Uterus (tissue), 4 donors: ENCODE measurements around the gene PRPF40A. TPM values are rescaled to one million over a fixed set of nuclear protein-coding genes. Genes with fewer than 3 reads are reported as not detected.

ENCODE experiments used
- DNase-seq, 2 donors: peaks; one replicate each; pipeline ENCODE4 v3.0.0-alpha.2; 2019 to 2020
- H3K27ac ChIP-seq, 2 donors: fragments of 200-600 bp; sonication (generic); 1 replicate in 1 of 2; 2 replicates in 1 of 2; pipeline ENCODE4 v1.5.1; 2016 to 2018
- H3K27me3 ChIP-seq, 2 donors: fragments of 200-600 bp; sonication (generic); one replicate each; pipeline ENCODE4 v1.5.1; 2018 to 2019; ENCODE audit warnings: control low read depth in 1 of 2
- H3K36me3 ChIP-seq, 2 donors: fragments of 200-600 bp; sonication (generic); one replicate each; pipeline ENCODE4 v1.5.1; 2019; ENCODE audit warnings: control low read depth in 1 of 2
- H3K4me1 ChIP-seq, 2 donors: fragments of 200-600 bp; sonication (generic); one replicate each; pipeline ENCODE4 v1.5.1; 2018 to 2019; ENCODE audit warnings: control low read depth in 1 of 2
- H3K4me3 ChIP-seq, 2 donors: fragments of 200-600 bp; sonication (generic); 1 replicate in 1 of 2; 2 replicates in 1 of 2; pipeline ENCODE4 v1.5.1; 2018 to 2019; ENCODE audit warnings: mild to moderate bottlenecking in 1 of 2
- H3K9me3 ChIP-seq, 2 donors: fragments of 200-600 bp; sonication (generic); one replicate each; pipeline ENCODE4 v1.5.1; 2019; ENCODE audit warnings: control low read depth in 1 of 2
- POLR2A ChIP-seq, 2 donors: fragments of 450-650 bp; IDR thresholded peaks; one replicate each; pipeline ENCODE4 v1.6.1; 2016; ENCODE audit warnings: antibody characterized with exemption in 2 of 2, mild to moderate bottlenecking in 1 of 2, moderate library complexity in 1 of 2
- intact Hi-C: fragments of 100-400 bp; cut with DNase I; formaldehyde crosslinking; loops from one replicate; pipeline ENCODE4 v1.15.1; 2023; ENCODE audit warnings: low total_unique reads
- total RNA-seq, 4 donors: library from RNA; depleted of rRNA in 3 of 4; stranded (reverse); fragments of >200 nt in 3 of 4; gene quantifications; one replicate each; pipeline versions ENCODE4 v1.1.0 to v1.2.4, GENCODE V29; 2014 to 2023
- TF ChIP-seq, protein P1 (sequence below), 4 experiments: fragments of 200-600 bp in 2 of 4; fragments of 450-650 bp in 2 of 4; sonication (generic) in 2 of 4; IDR thresholded peaks; one replicate each; pipeline ENCODE4 v1.5.1; 2016 to 2019; ENCODE audit warnings: antibody characterized with exemption in 4 of 4, mild to moderate bottlenecking in 2 of 4, moderate library complexity in 1 of 4
- donor health status: DM: yes; HTN: yes; CAD: no.

The PRPF40A gene
- total RNA-seq, 4 donors from 2014 or later: 69.1 to 151 (median 85.3) TPM

DNA sequence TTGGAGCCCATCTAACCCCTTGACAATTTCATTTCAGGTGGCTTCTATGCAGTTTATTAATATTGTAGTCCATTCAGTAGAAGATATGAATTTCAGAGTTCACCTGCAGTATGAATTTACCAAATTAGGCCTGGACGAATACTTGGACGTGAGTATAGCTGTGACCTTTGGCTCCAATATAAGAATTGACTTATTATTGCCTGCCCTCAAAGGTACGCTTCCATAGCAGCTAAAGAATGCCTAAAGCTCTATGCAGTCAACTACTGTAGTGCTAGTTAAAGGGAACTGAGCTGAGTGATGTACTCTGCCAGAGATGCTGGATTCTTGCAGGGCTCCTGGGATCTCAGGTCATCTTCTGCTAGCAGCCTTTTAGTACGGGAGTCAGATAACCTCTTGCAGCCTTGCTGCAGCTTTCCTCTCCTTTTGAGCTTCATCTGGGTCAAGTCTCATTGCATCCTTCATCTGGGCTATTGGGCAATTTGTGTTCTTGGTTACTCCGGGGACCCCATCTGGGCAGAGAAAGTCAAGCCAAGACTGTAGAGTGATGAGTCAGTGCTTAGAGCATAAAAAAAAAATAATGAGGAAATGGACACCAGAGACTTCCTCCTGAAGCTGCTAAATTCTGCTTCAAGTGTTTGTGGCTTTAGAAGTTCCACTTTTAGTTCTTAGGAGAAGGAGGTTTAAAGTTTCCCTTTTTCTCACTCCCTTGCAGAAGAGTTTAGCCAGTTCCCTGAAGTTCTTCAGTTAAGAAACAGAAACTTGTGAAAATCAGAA, 105.6 kb downstream of the PRPF40A start:
- no peak overlapping the region for H3K4me3 ChIP-seq
- DNase-seq: peak; percentile 46 to 59
- intact Hi-C loops: no loop called here

DNA sequence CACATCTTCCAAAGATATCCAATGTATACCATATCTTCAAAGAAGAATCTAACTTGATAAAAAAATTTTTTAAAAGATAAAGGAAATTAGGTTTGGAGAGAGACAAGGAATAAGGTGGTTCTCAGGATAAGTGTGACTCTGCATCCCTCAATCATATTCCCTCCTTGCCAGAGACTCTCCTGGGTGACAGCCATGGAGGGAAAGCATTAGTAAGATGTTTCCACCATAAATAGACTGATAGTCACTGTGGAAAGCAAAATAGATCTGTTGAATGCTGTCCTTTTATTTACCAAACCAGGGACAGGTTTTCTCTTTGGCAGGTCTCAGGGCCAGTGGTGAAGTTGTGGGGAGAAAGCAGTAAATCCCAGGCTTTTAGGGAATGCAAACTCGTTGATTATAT, 107.6 kb downstream of the PRPF40A start:
- no peak overlapping the region for H3K4me3 ChIP-seq
- no peaks in the 10 kb centered on the region for H3K4me1 ChIP-seq
- no peaks in the 10 kb centered on the region for H3K9me3 ChIP-seq
- no peaks in the 10 kb centered on the region for H3K27me3 ChIP-seq
- H3K27ac ChIP-seq: no peak overlapping the region
- H3K36me3 ChIP-seq: no peaks in the 10 kb centered on the region
- TF ChIP-seq, protein P1, sequence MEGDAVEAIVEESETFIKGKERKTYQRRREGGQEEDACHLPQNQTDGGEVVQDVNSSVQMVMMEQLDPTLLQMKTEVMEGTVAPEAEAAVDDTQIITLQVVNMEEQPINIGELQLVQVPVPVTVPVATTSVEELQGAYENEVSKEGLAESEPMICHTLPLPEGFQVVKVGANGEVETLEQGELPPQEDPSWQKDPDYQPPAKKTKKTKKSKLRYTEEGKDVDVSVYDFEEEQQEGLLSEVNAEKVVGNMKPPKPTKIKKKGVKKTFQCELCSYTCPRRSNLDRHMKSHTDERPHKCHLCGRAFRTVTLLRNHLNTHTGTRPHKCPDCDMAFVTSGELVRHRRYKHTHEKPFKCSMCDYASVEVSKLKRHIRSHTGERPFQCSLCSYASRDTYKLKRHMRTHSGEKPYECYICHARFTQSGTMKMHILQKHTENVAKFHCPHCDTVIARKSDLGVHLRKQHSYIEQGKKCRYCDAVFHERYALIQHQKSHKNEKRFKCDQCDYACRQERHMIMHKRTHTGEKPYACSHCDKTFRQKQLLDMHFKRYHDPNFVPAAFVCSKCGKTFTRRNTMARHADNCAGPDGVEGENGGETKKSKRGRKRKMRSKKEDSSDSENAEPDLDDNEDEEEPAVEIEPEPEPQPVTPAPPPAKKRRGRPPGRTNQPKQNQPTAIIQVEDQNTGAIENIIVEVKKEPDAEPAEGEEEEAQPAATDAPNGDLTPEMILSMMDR (IDR thresholded peaks at IDR 0.05): no peak
- TF ChIP-seq POLR2A (IDR thresholded peaks at IDR 0.05): no peak
- intact Hi-C loops: no loop called here
- DNase-seq: no peak

More for the DNA sequence above, 105.6 kb downstream of the PRPF40A start:
- Histone ChIP-seq H3K9me3 (no peaks in the 10 kb centered on the region), H3K27me3 (no peaks in the 10 kb centered on the region), H3K36me3 (no peaks in the 10 kb centered on the region), H3K27ac (no peak overlapping the region), H3K4me1 (no peaks in the 10 kb centered on the region)
- no peak for TF ChIP-seq POLR2A (IDR thresholded peaks at IDR 0.05)
- TF ChIP-seq, protein P1 (IDR thresholded peaks at IDR 0.05): no peak

DNA sequence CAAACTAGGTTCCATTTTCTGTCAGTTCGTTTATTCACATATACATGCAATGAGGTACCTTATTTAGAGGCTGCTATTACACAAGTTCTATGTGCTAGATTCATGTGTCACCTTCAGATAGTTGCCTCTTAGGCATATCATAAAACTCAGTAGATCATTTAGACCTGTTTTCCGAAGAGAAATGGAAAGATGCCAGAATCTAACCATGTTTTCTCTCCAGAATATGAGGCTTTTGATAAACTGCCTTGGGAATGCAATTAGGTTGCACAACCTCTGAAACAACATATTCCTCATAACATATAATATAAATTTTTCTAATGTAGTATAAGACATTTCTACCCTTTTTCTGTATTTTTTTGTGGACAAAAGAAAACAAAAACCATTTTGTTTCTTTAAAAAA, 108.1 kb downstream of the PRPF40A start:
- no peak for TF ChIP-seq POLR2A (IDR thresholded peaks at IDR 0.05)
- TF ChIP-seq, protein P1 (IDR thresholded peaks at IDR 0.05): no peak
- Histone ChIP-seq H3K4me1 (no peaks in the 10 kb centered on the region), H3K9me3 (no peaks in the 10 kb centered on the region), H3K36me3 (no peaks in the 10 kb centered on the region), H3K4me3 (no peak overlapping the region), H3K27ac (no peak overlapping the region), H3K27me3 (no peaks in the 10 kb centered on the region)
- intact Hi-C loops: no loop called here
- no peak for DNase-seq

DNA sequence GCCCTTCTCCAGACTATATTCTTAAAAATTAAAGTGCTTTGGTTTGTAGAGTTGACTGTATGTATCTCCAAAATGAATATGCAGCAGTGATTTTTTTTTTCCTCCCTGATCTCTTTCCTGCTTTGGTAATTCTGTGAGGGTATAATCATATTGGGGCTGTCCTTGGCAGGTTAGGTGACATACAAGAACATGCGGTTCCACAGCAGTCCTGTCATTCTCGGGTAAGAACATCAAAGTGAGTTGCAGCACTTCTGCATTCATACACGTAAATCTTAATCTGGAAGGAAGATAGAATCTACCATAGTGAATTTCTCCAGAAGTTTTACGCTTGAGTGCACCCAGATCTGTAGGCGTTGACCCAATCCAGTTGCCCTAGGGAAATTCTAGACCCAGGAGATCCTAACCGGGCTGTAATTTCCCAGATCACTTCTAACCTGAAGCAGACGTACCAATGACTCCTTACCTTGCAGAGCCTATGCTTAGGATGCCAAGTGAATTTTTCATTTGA, 109.4 kb downstream of the PRPF40A start:
- Histone ChIP-seq H3K36me3 (no peaks in the 10 kb centered on the region), H3K4me1 (no peaks in the 10 kb centered on the region)
- TF ChIP-seq, protein P1 (IDR thresholded peaks at IDR 0.05): no peak
- TF ChIP-seq POLR2A (IDR thresholded peaks at IDR 0.05): no peak

DNA sequence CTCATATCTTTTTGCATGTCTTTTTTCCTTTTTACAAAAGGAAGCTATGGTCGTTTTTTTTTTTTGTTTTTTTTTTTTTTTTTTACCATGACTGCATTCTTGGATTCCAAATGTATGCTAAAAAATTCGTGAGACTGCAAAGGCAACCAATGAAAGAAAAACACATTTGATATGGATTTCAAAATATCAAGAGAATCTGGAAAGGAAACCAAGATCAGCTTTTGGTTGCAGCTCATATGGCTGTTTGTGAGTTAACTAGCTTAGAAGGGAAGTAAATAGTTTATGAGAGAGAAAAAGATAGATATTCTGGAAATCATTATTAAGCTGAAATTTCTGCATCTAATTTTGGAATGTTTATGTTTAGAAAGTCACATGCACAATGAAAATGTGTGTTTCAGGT, 110.3 kb downstream of the PRPF40A start:
- TF ChIP-seq POLR2A (IDR thresholded peaks at IDR 0.05): no peak
- TF ChIP-seq, protein P1 (IDR thresholded peaks at IDR 0.05): no peak
- no peak overlapping the region for H3K4me3 ChIP-seq
- no peaks in the 10 kb centered on the region for H3K36me3 ChIP-seq
- H3K4me1 ChIP-seq: no peaks in the 10 kb centered on the region
- H3K27me3 ChIP-seq: no peaks in the 10 kb centered on the region
- DNase-seq: no peak
- H3K27ac ChIP-seq: no peak overlapping the region
- intact Hi-C loops: no loop called here
- no peaks in the 10 kb centered on the region for H3K9me3 ChIP-seq

More for the DNA sequence above, 109.4 kb downstream of the PRPF40A start:
- Histone ChIP-seq H3K27me3 (no peaks in the 10 kb centered on the region), H3K9me3 (no peaks in the 10 kb centered on the region), H3K4me3 (no peak overlapping the region), H3K27ac (no peak overlapping the region)
- DNase-seq: no peak
- intact Hi-C loops: no loop called here
